ENCODE results near the gene CCL3.
"Not testable (repeated sequence)": the region's sequence is repeated elsewhere in the genome, so short reads cannot be mapped to it uniquely, and the experiment has no call there.

Gene CCL3

GRCh38 chr17:36089888-36090836 lies at the start of gene CCL3:
CCL3 (minus strand) TSS chr17:36090143; CDS start chr17:36090058, 85 bp downstream.
- DNase-seq (ENCODE audit: low read depth in 2 of 2, low spot score in 1 of 2) = no peak

- no peak for DNase-seq (ENCODE audit: low read depth in 2 of 2, low spot score in 1 of 2)
Measured at GRCh38 chr17:36136439-36136838, 46.5 kb upstream of the CCL3 start.

GRCh38 chr17:36136036-36136435 lies 46.1 kb upstream of the CCL3 start:
- DNase-seq (ENCODE audit: low read depth in 2 of 2, low spot score in 1 of 2) = no peak

DNA sequence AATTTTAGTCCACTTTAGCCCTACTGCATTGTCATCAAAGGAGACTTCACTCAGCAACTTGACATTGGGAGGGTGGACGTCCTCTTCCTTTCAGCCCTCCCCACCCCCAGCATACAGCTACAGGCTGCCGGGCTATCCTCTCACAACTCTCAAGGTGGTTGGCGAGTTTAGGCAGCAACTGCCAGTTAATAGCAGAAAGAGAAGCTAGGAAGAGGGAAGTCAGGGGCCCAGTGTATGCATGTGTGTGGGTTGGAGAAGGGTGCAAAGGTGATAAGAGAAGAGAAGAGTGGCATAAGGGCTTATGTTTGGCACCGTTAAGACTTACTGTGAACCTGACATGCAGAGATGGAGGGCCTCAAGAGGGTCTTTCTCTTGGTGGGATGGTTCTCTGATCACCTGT lies 45.5 kb upstream of the CCL3 start:
- no peak for DNase-seq (ENCODE audit: low read depth in 2 of 2, low spot score in 1 of 2)

DNA sequence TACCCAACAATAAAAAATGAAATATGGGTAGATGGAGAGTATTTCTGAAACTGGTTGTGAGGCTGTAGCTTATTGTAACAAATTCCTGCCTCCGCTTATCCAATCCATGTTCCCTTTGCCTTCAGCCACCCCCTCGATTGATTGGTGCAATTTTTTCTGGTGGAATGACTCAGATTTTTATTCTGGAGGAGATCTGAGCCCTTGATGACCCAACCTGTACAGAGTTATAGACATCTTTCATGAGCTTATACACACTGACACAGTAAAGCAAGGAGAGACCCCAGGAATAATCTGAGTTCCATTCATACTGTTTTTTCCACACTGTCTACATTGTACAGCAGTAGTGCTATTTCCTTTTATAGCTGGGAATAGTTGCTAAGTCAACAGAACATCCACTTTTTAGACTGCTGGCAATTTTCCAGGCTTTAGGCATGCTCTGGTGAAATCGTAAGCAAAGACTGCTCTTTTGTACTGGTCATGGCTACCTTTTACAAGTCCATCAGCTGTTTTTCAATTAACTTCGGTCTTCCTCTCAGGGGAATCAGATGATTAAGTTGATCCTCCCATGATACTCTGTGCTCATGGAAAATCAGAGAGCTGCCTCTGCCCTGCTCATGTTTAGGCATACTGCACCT lies 43.8 kb upstream of the CCL3 start:
- DNase-seq (ENCODE audit: low read depth in 2 of 2, low spot score in 1 of 2) = no peak

DNA sequence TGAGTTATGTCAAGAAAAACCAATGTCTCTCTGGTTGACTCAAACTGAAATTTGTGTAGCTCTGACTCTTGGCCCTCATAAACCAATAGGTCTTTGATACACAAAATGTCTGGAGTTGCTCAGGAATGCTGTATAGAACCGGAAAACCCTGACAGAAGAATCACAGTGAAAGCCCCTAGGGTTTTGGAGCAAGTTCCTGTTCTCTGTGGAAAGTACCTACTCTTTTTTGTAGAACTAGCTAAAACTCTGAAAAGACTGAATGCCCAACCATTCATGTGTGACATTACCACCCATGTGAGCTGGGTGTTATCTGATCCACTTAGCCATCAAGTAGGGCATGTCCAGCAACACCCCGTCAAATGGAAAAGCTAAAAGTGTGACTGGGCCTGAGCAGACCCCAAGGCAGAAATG lies 42.5 kb upstream of the CCL3 start:
- DNase-seq (ENCODE audit: low read depth in 2 of 2, low spot score in 1 of 2) = no peak

DNA sequence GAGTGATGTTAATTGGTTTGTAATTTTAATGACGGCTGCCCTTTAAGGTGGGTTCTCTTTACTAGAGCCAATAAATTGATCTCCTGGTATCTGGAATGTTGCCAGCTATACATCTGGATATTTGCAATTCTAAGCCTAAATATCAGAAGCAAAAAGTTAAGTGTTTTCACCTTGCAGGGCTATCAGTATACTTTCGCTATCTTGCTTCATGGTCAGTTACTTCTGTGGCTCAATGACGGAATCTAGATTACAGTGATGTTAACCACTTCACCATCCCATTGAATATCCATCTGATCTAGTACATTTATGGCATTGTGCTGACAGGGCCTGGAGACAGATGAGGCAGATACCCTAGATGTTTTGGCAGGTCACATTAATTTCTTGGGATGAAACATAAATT lies 42.0 kb upstream of the CCL3 start:
- DNase-seq (ENCODE audit: low read depth in 2 of 2, low spot score in 1 of 2) = no peak

GRCh38 chr17:36131421-36131820 lies 41.5 kb upstream of the CCL3 start:
- DNase-seq (ENCODE audit: low read depth in 2 of 2, low spot score in 1 of 2) = no peak

GRCh38 chr17:36130346-36130745 lies 40.4 kb upstream of the CCL3 start:
- DNase-seq (ENCODE audit: low read depth in 2 of 2, low spot score in 1 of 2) = no peak

- no peak for DNase-seq (ENCODE audit: low read depth in 2 of 2, low spot score in 1 of 2)
Measured at GRCh38 chr17:36129616-36130015, 39.7 kb upstream of the CCL3 start.

GRCh38 chr17:36128411-36128978 lies 38.6 kb upstream of the CCL3 start:
- DNase-seq (ENCODE audit: low read depth in 2 of 2, low spot score in 1 of 2) = no peak

- DNase-seq (ENCODE audit: low read depth in 2 of 2, low spot score in 1 of 2) = no peak
Measured at GRCh38 chr17:36127911-36128310, 38.0 kb upstream of the CCL3 start.

DNA sequence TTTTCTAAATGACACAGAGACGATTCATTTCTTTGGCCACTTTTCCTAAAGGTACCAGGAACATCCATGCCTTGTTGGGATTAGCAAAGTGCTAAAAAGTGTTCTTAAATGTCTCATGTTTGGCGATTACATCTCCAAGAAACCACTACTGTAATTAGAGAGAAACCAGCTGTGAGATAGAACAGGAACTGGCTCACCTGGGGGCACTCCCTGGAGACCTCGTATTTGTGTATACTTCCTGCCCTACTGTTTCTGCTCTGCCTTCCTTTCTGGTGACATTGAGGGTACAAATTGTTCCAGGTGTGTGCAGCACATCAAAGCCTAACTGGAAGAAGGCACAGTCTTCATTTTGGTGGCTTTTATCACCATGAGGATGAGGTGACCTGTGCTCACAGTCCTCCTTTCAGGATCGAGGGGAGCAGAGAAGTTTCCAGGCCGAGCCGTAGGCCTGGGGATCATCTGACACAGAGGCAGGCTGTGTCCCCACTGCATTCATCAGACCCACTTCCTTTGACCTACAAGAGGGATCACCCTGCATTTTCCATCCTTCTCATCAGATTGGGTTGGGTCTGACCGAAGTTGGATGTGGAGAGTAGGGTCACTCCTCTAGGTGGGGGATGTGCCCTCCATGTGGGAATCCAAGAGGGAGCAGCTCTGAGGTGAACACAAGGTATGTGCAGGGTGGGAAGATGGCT lies 37.4 kb upstream of the CCL3 start:
- DNase-seq (ENCODE audit: low read depth in 2 of 2, low spot score in 1 of 2) = no peak

DNA sequence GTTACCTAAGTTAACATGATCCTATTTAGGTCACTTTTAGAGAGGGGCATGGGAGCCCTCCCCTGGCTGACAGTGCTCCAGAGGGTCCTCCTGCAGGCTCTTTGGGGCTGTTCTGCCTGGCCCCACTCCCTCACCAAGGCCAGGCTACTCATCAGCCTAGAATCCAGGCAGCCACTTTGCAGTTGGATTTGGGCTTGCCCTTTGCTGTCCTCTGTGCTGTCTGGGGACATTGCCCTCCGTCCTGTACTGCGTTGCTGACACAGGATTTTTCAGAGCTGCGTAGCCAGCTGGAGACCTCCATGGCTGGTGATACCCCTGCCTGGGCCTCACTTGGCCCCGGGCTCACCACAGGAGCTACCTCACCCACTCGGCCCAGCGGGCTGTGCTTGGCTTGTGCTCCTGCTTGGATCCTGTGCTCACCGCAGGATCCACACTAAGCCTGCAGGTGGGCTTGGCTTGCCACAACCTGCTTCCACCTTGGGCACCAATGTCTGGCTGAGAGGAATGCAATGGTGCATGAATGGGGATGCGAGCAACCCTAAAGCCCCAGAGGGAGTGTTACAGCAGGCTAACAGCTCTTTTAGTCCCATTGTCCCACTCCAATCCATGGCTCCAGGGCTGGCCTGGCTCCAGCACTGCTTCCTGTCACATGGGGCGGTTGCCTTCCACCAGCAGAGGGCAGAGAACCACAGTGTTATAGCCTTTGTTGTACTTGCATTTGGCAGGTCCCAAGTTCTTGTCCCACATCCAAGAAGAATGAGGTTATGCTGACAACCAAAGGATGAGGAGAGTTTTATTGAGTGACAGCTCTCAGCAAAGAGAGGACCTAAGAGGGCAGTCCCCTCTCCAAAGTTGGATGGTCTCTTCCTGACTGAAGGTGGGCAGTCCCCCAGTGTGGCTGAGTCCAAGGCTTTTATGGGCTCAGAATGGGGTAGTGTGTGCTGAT lies 35.2 kb upstream of the CCL3 start:
- no peak for DNase-seq (ENCODE audit: low read depth in 2 of 2, low spot score in 1 of 2)

GRCh38 chr17:36123431-36123830 lies 33.5 kb upstream of the CCL3 start:
- DNase-seq (ENCODE audit: low read depth in 2 of 2, low spot score in 1 of 2) = no peak

DNA sequence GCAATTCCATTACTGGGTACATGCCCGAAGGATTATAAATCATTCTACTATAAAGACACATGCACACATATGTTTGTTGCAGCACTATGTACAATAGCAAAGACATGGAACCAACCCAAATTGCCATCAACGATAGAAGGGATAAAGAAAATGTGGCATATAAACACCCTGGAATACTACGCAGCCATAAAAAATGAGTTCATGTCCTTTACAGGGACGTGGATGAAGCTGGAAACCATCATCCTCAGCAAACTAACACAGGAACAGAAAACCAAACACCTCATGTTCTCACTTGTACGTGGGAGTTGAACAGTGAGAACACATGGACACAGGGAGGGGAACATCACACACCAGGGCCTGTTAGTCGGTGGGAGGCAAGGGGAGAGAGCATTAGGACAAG lies 31.2 kb upstream of the CCL3 start:
- not testable (repeated sequence) for DNase-seq (ENCODE audit: low read depth in 2 of 2, low spot score in 1 of 2)

DNA sequence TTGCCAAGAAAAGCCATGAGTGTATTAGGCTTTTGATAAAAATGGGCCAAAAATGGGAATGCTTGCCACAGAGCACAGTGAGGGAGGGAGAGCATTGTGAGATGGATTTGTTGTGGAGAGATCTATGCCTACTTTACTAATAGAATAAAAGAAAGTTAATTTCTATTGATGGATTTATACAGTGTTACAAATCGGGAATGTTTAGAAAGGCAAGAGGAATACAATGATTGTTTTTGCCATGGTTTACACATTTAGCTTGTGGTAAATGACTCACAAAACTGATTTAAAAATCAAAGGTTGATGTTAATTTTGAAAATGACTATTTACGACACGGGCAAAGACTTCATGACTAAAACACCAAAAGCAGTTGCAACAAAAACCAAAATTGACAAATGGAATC lies 30.3 kb upstream of the CCL3 start:
- no peak for DNase-seq (ENCODE audit: low read depth in 2 of 2, low spot score in 1 of 2)

DNA sequence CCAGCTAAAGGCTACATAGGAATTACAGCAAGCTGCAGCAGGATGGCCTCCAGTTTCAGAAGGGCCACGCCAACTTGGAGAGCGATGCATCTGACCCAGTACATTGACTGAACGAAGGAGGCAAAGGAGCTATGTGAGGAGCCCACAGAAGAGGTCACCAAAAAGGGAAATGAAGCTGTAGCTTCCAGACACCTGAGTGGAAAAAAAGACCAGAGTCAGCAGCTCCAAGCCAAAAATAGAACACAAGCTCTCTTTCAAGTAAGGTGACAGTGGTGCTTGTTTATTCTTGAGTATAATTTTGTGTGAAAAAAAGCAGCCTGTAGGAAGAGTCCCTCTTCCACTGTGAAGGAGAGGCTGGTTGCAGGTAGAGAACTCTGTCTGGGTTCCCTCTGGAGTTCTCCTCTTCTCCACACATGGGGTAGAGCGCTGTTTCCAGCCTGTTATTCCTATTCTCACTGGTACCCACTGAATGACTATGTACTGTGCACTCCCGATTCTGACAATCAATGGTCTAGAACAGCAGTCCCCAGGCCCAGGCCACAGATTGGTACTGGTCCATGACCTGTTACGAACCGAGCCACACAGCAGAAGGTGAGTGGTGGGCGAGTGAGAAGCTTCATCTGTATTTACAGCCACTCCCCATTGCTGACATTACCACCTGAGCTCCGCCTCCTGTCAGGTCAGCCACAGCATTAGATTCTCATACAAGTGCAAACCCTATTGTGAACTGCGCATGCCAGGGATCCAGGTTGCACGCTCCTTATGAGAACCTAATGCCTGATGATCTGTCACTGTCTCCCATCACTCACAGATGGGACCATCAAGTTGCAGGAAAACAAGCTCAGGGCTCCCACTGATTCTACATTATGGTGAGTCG lies 28.8 kb upstream of the CCL3 start:
- no peak for DNase-seq (ENCODE audit: low read depth in 2 of 2, low spot score in 1 of 2)

Measured in stimulated activated CD8-positive, alpha-beta memory T cell treated with anti-CD3 and anti-CD28 coated beads, Interleukin-4, amount 100 ng/mL, for 1 hour (primary cell).